Measurements from ENCODE around the gene MYO1H.

DNA sequence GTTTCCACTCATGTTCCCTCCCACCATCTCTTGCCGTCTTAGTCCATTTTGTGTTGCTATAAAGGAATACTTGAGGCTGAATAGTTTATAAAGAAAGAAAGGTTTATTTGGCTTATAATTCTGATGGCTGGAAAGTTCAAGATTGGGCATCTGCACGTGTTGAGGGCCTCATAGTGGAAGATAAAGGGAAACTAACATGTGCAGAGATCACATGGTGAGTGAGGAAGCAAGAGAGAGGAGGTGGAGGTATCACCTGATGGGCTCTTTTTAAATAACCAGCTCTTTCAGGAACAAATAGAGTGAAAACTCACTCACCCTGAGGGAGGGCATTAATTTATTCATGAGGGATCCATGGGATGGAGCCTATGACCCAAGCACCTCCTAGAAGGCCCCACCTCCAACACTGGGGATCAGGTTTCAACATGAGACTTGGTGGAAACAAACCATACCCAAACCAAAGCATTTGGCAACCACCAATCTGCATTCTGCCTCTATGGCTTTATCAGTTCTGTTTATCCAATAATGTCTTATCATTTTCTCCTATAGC is 29.5 kb downstream of the MYO1H start:
- TF ChIP-seq POLR2A (IDR thresholded peaks at IDR 0.05), result no peak
- TF ChIP-seq, protein P1, sequence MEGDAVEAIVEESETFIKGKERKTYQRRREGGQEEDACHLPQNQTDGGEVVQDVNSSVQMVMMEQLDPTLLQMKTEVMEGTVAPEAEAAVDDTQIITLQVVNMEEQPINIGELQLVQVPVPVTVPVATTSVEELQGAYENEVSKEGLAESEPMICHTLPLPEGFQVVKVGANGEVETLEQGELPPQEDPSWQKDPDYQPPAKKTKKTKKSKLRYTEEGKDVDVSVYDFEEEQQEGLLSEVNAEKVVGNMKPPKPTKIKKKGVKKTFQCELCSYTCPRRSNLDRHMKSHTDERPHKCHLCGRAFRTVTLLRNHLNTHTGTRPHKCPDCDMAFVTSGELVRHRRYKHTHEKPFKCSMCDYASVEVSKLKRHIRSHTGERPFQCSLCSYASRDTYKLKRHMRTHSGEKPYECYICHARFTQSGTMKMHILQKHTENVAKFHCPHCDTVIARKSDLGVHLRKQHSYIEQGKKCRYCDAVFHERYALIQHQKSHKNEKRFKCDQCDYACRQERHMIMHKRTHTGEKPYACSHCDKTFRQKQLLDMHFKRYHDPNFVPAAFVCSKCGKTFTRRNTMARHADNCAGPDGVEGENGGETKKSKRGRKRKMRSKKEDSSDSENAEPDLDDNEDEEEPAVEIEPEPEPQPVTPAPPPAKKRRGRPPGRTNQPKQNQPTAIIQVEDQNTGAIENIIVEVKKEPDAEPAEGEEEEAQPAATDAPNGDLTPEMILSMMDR (IDR thresholded peaks at IDR 0.05), result no peak
